HG03432 (cell line): ENCODE data around the gene IQGAP2.
A peak's percentile ranks its signal among the peaks of the same experiment; 100 is the strongest.
"Not testable (repeated sequence)": the region's sequence is repeated elsewhere in the genome, so short reads cannot be mapped to it uniquely, and the experiment has no call there.

Experiments
- ATAC-seq: cut with Tn5 transposase; IDR thresholded peaks from one replicate; pipeline ENCODE4 v1.9.1; 2021; ENCODE audit warnings: mild to moderate bottlenecking, moderate library complexity; ENCODE audit not compliant: unreplicated experiment

Gene IQGAP2

DNA sequence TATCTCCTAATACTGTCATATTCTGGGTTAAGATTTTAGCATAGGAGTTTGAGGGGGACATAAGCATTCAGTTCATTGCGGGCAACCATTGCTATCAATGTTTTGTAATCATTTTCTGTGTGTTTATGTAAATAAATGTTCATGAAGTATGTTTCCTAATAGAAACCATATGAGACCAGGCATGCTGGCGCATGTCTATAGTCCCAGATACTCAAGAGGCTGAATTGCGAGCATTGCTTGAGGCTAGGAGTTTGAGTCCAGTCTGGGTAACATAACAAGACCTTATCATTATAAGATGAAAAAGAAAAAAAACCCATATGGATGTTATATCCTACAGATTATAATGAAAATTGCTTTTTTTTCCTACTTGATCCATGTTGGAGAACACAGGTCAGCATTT is 129.0 kb downstream of the IQGAP2 start:
- no peak for ATAC-seq

- no peak for ATAC-seq
These were observed 129.9 kb downstream of the IQGAP2 start for GRCh38 chr5:76532973-76533372.

DNA sequence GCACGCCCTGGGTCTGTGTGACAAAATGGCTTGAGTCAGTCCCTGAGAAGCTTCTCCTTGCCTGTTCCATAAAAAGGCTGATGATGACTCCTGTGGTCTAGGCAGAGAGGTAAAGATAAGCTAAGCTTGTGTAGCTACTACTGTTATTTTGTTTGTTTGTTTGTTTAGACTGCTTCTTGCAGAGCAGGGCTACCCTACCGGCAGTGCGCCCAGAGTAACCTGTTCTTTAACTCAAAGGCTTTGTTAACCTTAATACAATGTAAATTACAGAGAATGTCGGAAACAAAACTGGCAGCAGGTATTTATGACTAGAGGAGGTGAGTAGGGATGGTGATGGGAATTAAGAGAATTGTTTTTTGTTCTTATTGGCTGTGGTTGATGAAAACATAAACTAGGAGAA is 132.5 kb downstream of the IQGAP2 start:
- ATAC-seq, result no peak

- no peak for ATAC-seq
These were observed 134.0 kb downstream of the IQGAP2 start for GRCh38 chr5:76537073-76537543.

GRCh38 chr5:76542241-76542640 is 139.2 kb downstream of the IQGAP2 start:
- no peak for ATAC-seq

GRCh38 chr5:76542887-76543690 is 140.0 kb downstream of the IQGAP2 start:
- no peak for ATAC-seq

DNA sequence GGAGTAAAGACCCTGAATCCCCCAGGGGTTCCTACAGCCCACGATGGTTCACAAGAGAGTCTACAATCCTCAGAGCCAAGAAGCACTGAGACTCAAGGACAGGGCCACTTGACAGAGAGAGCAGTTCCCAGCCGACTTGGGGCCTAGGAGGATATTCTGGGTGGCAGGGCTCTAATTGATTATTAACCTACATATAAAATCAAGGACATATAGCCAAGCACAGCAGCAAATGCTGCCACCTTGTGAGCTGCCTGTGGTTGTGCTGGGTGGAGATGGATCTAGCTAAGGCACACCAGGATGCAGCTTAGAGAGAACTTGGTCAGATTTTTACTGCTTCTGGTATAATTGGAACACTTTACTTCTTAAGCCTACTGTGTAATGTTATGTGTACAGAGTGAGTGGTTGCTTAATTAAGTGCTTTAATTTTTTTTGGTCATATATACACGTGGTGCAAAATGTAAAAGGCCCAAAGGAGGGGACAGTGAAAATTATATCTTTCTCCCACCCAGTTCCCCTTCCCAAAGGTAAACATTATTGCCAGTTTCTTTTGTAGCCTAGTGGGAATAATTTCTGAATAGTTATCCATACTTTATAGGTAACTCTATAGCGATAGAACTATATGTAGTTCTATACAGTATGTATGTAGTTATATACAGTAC is 141.3 kb downstream of the IQGAP2 start:
- peak; percentile 32 for ATAC-seq

DNA sequence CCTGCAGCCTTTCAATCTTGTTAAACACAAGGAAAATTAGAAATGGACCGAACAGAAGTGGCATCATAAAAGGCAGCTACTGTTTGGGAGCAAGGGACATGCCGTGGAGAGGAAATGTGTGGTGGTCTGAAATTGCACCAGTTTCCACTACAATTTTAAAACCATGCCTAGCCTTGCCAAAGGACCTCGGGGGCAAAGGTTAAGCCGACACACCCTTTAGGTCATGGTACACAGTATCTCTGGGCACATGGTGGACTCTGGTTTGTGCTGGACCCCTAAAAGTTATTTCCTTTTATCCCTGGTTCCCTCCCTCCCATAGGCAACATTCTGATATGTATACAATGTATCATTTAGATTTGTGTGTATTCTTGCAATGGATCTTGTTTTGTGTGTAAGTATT is 142.1 kb downstream of the IQGAP2 start:
- no peak for ATAC-seq

- ATAC-seq, result peak; percentile 30
These were observed 143.5 kb downstream of the IQGAP2 start for GRCh38 chr5:76546497-76547102.

GRCh38 chr5:76547242-76547890 is 144.3 kb downstream of the IQGAP2 start:
- peak; percentile 60 for ATAC-seq

GRCh38 chr5:76547891-76548524 is 144.9 kb downstream of the IQGAP2 start:
- ATAC-seq, result peak; percentile 23

GRCh38 chr5:76548525-76549229 is 145.6 kb downstream of the IQGAP2 start:
- ATAC-seq, result no peak

DNA sequence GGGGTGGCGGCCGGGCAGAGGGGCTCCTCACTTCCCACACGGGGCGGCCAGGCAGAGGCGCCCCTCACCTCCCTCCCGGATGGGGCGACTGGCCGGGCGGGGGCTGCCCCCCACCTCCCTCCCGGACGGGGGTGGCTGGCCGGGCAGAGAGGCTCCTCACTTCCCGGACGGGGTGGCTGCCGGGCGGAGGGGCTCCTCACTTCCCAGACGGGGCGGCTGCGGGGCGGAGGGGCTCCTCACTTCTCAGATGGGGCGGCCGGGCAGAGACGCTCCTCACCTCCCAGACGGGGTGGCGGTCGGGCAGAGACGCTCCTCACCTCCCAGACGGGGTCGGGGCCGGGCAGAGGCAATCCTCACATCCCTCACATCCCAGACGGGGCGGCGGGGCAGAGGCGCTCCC is 147.8 kb downstream of the IQGAP2 start:
- ATAC-seq, result not testable (repeated sequence)

DNA sequence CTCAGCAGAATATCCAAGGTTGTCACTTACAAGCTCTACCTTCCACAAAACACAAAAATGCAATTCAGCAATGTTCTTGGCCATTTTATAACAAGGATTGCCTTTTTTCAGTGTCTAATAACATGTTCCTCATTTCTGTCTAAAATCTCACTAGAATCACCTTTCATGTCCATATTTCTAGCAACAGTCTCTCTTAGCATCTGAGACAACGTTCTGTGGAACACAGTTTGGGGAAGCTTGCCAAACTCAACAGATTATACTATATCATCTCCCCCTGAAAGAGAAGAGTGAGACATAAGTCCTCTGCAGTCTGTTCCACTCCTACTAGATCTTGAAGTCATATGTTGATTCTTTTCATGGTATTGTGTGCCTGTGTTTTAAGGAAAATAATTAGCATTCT is 149.5 kb downstream of the IQGAP2 start:
- no peak for ATAC-seq

DNA sequence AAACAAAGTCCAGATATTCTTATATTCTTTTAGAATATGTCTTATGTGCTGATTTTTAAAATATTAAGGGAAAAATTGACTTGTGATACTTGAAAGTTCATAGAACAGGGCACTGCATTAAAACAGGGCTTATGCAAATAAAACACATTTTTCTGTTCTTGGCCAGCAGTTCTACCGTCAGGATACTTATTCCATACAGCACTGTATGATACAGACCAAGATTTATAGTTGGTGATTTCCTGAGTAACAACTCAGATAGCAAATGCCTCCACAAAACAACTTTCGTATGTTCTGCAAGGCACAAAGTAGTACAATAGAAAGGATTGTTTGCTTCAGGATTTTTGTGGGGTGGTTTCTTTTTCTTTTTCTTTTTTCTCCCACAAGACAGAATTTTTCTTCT is 150.2 kb downstream of the IQGAP2 start:
- ATAC-seq, result no peak

DNA sequence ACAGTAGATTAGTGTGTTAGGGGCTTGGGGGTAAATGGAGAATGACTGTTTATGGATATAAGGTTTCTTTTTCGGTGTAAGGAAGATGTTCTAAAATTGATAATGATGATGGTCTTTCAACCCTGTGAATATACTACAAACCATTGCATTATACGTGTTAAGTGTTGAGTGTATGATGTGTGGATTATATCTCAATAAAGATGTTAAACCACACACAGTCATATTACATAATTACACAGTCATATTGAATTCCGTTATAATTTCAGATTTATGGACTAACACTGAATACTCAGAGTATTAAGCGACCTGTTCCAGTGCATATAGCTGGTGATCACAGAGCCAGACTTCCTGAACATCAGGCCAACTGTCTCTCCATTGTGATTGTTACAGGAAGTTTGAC is 152.0 kb downstream of the IQGAP2 start:
- no peak for ATAC-seq

GRCh38 chr5:76555717-76556116 is 152.6 kb downstream of the IQGAP2 start:
- ATAC-seq, result no peak

DNA sequence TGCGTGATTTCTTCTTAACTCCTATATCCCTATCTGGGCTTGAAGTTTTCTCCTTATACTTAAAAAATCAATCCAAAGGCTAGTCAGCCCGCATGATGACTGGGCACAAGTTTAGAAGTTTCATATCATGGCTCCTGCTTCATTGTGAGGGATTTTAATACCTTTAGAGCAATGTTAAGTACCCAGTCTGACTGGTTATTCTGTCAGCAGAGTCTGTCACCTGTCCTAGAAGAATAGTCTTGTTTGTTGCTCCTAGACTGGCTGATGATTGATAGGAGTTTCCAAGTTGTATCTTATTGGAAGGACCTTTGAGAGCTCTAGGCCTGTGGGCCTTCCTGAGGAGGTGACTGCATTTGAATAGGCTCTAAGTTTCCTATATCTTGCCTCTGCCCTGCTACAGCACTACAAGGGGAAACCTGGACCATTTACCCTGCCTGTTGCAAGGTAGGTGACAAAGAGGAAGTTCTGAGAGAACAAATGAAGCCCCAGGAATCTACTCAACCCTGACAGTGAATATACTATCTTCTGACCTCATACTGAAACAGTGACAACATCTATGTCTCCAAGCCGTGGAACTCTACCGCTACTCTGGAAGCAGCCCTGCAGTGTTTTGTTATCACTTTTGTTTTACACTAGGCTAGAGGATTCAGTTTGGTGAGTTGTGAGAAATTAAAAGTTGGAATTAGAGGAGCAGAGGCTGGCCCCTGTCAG is 153.6 kb downstream of the IQGAP2 start:
- peak; percentile 97 for ATAC-seq
